HepG2 (cell line): Measurements from ENCODE around the gene VGF. TPM values are rescaled to one million over a fixed set of nuclear protein-coding genes. Genes with fewer than 3 reads are reported as not detected.

ENCODE experiments used
- ATF4 ChIP-seq, 2 experiments: fragments of 450-650 bp in 1 of 2; sonication (generic) in 1 of 2; formaldehyde crosslinking; IDR thresholded peaks; 2 replicates each; pipeline versions ENCODE4 v1.5.0 to v1.8.0; 2020 to 2022; ENCODE audit warnings: mild to moderate bottlenecking in 1 of 2, missing genetic modification reagents in 1 of 2
- ZNF143 ChIP-seq: sonication (generic); formaldehyde crosslinking; IDR thresholded peaks from 2 replicates; pipeline ENCODE4 v1.4.0; 2020; ENCODE audit warnings: missing genetic modification reagents
- ZNF501 ChIP-seq: sonication (generic); formaldehyde crosslinking; IDR thresholded peaks from 2 replicates; pipeline ENCODE4 v1.5.1; 2020; ENCODE audit warnings: mild to moderate bottlenecking, moderate library complexity, missing genetic modification reagents
- ZNF678 ChIP-seq: sonication (generic); formaldehyde crosslinking; IDR thresholded peaks from 2 replicates; pipeline ENCODE4 v1.4.0; 2020; ENCODE audit warnings: mild to moderate bottlenecking, missing genetic modification reagents
- polyA plus RNA-seq, 8 experiments: library from polyadenylated mRNA; depleted of rRNA in 3 of 8; stranded (reverse) in 7 of 8; unstranded in 1 of 8; fragments of >200 nt; fragmentation: Illumina TruSeq in 4 of 8; extraction: Trizol in 4 of 8; gene quantifications; 2 replicates each; pipeline versions ENCODE4 v1.2.1 to v1.2.3, GENCODE V29; 2011 to 2016; ENCODE audit warnings: low read depth in 4 of 8, missing spikeins in 1 of 8, mixed read lengths in 1 of 8; ENCODE audit not compliant: insufficient read depth in 1 of 8
- total RNA-seq, 5 experiments: library from RNA; depleted of rRNA; stranded (reverse); fragments of >200 nt; fragmentation: Illumina TruSeq; extraction: Trizol; gene quantifications; 2 replicates each; pipeline ENCODE4 v1.2.3, GENCODE V29; 2016; ENCODE audit warnings: low read depth in 1 of 5
- TF ChIP-seq, protein P1 (sequence below): sonication (generic); formaldehyde crosslinking; IDR thresholded peaks from 2 replicates; pipeline ENCODE4 v1.4.0; 2020; ENCODE audit warnings: missing genetic modification reagents, borderline replicate concordance
- TF ChIP-seq, protein P2 (sequence below): IDR thresholded peaks from 2 replicates; pipeline ENCODE4 v1.6.1; 2016; ENCODE audit warnings: low read depth, missing genetic modification reagents, missing compliant biosample characterization
- TF ChIP-seq, protein P3 (sequence below): sonication (generic); formaldehyde crosslinking; IDR thresholded peaks from 2 replicates; pipeline ENCODE4 v1.4.0; 2020; ENCODE audit warnings: mild to moderate bottlenecking, missing genetic modification reagents, borderline replicate concordance

Gene VGF
- total and polyA plus RNA-seq, 2 of the 13 experiments (the other 11 are each of a cell fraction or from before 2014, with no cell fraction given), result 0.12 to 0.46 TPM

- peak; percentile 56; the same call in 1 of the 2 replicates for TF ChIP-seq ZNF501
- TF ChIP-seq, protein P1, sequence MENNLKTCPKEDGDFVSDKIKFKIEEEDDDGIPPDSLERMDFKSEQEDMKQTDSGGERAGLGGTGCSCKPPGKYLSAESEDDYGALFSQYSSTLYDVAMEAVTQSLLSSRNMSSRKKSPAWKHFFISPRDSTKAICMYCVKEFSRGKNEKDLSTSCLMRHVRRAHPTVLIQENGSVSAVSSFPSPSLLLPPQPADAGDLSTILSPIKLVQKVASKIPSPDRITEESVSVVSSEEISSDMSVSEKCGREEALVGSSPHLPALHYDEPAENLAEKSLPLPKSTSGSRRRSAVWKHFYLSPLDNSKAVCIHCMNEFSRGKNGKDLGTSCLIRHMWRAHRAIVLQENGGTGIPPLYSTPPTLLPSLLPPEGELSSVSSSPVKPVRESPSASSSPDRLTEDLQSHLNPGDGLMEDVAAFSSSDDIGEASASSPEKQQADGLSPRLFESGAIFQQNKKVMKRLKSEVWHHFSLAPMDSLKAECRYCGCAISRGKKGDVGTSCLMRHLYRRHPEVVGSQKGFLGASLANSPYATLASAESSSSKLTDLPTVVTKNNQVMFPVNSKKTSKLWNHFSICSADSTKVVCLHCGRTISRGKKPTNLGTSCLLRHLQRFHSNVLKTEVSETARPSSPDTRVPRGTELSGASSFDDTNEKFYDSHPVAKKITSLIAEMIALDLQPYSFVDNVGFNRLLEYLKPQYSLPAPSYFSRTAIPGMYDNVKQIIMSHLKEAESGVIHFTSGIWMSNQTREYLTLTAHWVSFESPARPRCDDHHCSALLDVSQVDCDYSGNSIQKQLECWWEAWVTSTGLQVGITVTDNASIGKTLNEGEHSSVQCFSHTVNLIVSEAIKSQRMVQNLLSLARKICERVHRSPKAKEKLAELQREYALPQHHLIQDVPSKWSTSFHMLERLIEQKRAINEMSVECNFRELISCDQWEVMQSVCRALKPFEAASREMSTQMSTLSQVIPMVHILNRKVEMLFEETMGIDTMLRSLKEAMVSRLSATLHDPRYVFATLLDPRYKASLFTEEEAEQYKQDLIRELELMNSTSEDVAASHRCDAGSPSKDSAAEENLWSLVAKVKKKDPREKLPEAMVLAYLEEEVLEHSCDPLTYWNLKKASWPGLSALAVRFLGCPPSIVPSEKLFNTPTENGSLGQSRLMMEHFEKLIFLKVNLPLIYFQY (CRISPR knock-in tag), result peak; percentile 36; the same call in 1 of the 2 replicates
- TF ChIP-seq ZNF143, result no peak
- TF ChIP-seq ATF4 (CRISPR knock-in tag; IDR thresholded peaks at IDR 0.05), result peak in 1 of 2 experiments; percentile 75; a peak in 2 of 4 replicates
- TF ChIP-seq, protein P2, sequence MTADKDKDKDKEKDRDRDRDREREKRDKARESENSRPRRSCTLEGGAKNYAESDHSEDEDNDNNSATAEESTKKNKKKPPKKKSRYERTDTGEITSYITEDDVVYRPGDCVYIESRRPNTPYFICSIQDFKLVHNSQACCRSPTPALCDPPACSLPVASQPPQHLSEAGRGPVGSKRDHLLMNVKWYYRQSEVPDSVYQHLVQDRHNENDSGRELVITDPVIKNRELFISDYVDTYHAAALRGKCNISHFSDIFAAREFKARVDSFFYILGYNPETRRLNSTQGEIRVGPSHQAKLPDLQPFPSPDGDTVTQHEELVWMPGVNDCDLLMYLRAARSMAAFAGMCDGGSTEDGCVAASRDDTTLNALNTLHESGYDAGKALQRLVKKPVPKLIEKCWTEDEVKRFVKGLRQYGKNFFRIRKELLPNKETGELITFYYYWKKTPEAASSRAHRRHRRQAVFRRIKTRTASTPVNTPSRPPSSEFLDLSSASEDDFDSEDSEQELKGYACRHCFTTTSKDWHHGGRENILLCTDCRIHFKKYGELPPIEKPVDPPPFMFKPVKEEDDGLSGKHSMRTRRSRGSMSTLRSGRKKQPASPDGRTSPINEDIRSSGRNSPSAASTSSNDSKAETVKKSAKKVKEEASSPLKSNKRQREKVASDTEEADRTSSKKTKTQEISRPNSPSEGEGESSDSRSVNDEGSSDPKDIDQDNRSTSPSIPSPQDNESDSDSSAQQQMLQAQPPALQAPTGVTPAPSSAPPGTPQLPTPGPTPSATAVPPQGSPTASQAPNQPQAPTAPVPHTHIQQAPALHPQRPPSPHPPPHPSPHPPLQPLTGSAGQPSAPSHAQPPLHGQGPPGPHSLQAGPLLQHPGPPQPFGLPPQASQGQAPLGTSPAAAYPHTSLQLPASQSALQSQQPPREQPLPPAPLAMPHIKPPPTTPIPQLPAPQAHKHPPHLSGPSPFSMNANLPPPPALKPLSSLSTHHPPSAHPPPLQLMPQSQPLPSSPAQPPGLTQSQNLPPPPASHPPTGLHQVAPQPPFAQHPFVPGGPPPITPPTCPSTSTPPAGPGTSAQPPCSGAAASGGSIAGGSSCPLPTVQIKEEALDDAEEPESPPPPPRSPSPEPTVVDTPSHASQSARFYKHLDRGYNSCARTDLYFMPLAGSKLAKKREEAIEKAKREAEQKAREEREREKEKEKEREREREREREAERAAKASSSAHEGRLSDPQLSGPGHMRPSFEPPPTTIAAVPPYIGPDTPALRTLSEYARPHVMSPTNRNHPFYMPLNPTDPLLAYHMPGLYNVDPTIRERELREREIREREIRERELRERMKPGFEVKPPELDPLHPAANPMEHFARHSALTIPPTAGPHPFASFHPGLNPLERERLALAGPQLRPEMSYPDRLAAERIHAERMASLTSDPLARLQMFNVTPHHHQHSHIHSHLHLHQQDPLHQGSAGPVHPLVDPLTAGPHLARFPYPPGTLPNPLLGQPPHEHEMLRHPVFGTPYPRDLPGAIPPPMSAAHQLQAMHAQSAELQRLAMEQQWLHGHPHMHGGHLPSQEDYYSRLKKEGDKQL (CRISPR knock-in tag), result 0 out of 2 replicates have a peak, but pooled peaks have one; percentile 62
- TF ChIP-seq, protein P3, sequence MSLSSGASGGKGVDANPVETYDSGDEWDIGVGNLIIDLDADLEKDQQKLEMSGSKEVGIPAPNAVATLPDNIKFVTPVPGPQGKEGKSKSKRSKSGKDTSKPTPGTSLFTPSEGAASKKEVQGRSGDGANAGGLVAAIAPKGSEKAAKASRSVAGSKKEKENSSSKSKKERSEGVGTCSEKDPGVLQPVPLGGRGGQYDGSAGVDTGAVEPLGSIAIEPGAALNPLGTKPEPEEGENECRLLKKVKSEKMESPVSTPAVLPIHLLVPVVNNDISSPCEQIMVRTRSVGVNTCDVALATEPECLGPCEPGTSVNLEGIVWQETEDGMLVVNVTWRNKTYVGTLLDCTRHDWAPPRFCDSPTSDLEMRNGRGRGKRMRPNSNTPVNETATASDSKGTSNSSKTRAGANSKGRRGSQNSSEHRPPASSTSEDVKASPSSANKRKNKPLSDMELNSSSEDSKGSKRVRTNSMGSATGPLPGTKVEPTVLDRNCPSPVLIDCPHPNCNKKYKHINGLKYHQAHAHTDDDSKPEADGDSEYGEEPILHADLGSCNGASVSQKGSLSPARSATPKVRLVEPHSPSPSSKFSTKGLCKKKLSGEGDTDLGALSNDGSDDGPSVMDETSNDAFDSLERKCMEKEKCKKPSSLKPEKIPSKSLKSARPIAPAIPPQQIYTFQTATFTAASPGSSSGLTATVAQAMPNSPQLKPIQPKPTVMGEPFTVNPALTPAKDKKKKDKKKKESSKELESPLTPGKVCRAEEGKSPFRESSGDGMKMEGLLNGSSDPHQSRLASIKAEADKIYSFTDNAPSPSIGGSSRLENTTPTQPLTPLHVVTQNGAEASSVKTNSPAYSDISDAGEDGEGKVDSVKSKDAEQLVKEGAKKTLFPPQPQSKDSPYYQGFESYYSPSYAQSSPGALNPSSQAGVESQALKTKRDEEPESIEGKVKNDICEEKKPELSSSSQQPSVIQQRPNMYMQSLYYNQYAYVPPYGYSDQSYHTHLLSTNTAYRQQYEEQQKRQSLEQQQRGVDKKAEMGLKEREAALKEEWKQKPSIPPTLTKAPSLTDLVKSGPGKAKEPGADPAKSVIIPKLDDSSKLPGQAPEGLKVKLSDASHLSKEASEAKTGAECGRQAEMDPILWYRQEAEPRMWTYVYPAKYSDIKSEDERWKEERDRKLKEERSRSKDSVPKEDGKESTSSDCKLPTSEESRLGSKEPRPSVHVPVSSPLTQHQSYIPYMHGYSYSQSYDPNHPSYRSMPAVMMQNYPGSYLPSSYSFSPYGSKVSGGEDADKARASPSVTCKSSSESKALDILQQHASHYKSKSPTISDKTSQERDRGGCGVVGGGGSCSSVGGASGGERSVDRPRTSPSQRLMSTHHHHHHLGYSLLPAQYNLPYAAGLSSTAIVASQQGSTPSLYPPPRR (CRISPR knock-in tag), result peak; percentile 91
- TF ChIP-seq ZNF678, result 0 out of 2 replicates have a peak, but pooled peaks have one; percentile 34
Measured at GRCh38 chr7:101200862-101201599, 35.7 kb upstream of the VGF start, which contains the start of gene MOGAT3 (continued).
